DMS114 treated with DMSO at 0.1 percent for 48 hours (cell line): Measurements from ENCODE around the gene UBE2D3.
A peak's percentile ranks its signal among the peaks of the same experiment; 100 is the strongest.

Experiments used
- DNase-seq: peaks from one replicate; lab custom pipeline; 2025; ENCODE audit not compliant: unreplicated experiment; lab: John Stamatoyannopoulos, UW

UBE2D3 gene

GRCh38 chr4:102792361-102792936, 34.9 kb downstream of the UBE2D3 start:
- DNase-seq: no peak

GRCh38 chr4:102791318-102791835, 36.0 kb downstream of the UBE2D3 start:
- DNase-seq: no peak

GRCh38 chr4:102789317-102789717, 38.0 kb downstream of the UBE2D3 start:
- DNase-seq: no peak

GRCh38 chr4:102787944-102788343, 39.4 kb downstream of the UBE2D3 start:
- no peak for DNase-seq

- DNase-seq: no peak
Observed at GRCh38 chr4:102787096-102787881, 40.1 kb downstream of the UBE2D3 start.

- DNase-seq: no peak
Observed at GRCh38 chr4:102786279-102786678, 41.1 kb downstream of the UBE2D3 start.

- no peak for DNase-seq
Observed at GRCh38 chr4:102783006-102783405, 44.3 kb downstream of the UBE2D3 start.

GRCh38 chr4:102781570-102781969, 45.8 kb downstream of the UBE2D3 start:
- DNase-seq: no peak

GRCh38 chr4:102780476-102781144, 46.7 kb downstream of the UBE2D3 start:
- no peak for DNase-seq

GRCh38 chr4:102779204-102779603, 48.1 kb downstream of the UBE2D3 start:
- no peak for DNase-seq

- no peak for DNase-seq
Observed at GRCh38 chr4:102778720-102779119, 48.6 kb downstream of the UBE2D3 start.

- no peak for DNase-seq
Observed at GRCh38 chr4:102775805-102776204, 51.5 kb downstream of the UBE2D3 start.

- no peak for DNase-seq
Observed at GRCh38 chr4:102774254-102774653, 53.1 kb downstream of the UBE2D3 start.

- DNase-seq: no peak
Observed at GRCh38 chr4:102772738-102773340, 54.5 kb downstream of the UBE2D3 start.

- no peak for DNase-seq
Observed at GRCh38 chr4:102764901-102765300, 62.5 kb downstream of the UBE2D3 start.

- no peak for DNase-seq
Observed at GRCh38 chr4:102761906-102762305, 65.4 kb downstream of the UBE2D3 start.

GRCh38 chr4:102761296-102761701, 66.1 kb downstream of the UBE2D3 start:
- DNase-seq: no peak

- peak; percentile 22 for DNase-seq
Observed at GRCh38 chr4:102760645-102761295, 66.6 kb downstream of the UBE2D3 start, which contains the start of gene MANBA. MANBA (minus strand) TSS chr4:102760968; CDS start chr4:102760894, 74 bp downstream.

GRCh38 chr4:102759831-102760644, 67.3 kb downstream of the UBE2D3 start:
- DNase-seq: peak; percentile 5
